WTC11 (cell line): Measurements from ENCODE around the gene CTNNA1.

ENCODE experiments used
- CTCF ChIP-seq: fragments of 200-600 bp; IDR thresholded peaks from 2 replicates; pipeline ENCODE4 v1.8.0; 2022; ENCODE audit warnings: antibody characterized with exemption
- MAX ChIP-seq: sonication (generic); formaldehyde crosslinking; IDR thresholded peaks from 2 replicates; pipeline ENCODE4 v1.8.0; 2022; ENCODE audit warnings: mild to moderate bottlenecking, missing genetic modification reagents

GRCh38 chr5:138726848-138727247 is 26.4 kb upstream of the CTNNA1 start:
- TF ChIP-seq MAX (no peak), CTCF (no peak)
